ENCODE measurements around the gene LEFTY1.

DNA sequence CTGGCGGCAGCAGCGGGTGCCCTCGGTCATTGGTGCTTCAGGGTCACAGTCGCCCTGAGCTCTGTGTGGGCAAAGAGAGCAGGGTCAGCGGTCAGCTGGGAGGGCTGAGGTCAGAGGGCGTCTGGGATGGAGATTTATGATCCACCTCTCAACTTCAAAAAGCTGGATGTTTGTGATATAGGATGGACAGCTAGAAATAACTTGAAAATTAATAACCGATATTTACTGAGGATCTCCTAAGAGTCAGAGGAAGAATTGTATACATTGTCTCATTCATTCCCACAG is 2.0 kb downstream of the LEFTY1 start:
- TF ChIP-seq, protein P1, sequence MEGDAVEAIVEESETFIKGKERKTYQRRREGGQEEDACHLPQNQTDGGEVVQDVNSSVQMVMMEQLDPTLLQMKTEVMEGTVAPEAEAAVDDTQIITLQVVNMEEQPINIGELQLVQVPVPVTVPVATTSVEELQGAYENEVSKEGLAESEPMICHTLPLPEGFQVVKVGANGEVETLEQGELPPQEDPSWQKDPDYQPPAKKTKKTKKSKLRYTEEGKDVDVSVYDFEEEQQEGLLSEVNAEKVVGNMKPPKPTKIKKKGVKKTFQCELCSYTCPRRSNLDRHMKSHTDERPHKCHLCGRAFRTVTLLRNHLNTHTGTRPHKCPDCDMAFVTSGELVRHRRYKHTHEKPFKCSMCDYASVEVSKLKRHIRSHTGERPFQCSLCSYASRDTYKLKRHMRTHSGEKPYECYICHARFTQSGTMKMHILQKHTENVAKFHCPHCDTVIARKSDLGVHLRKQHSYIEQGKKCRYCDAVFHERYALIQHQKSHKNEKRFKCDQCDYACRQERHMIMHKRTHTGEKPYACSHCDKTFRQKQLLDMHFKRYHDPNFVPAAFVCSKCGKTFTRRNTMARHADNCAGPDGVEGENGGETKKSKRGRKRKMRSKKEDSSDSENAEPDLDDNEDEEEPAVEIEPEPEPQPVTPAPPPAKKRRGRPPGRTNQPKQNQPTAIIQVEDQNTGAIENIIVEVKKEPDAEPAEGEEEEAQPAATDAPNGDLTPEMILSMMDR (IDR thresholded peaks at IDR 0.05): no peak
- no peak for TF ChIP-seq EZH2 (IDR thresholded peaks at IDR 0.05; ENCODE audit: borderline replicate concordance, insufficient read depth, low read depth, low read length, poor library complexity, severe bottlenecking)
